HepG2 (cell line): ENCODE data around the gene CLDN14. TPM values are rescaled to one million over a fixed set of nuclear protein-coding genes. Genes with fewer than 3 reads are reported as not detected.

ENCODE experiments used
- EHMT2 ChIP-seq: fragments of 200-600 bp; sonication (generic); IDR thresholded peaks from 2 replicates; pipeline ENCODE4 v1.7.0; 2017; ENCODE audit warnings: antibody characterized with exemption, low read depth, low read length, borderline replicate concordance
- HNF4A ChIP-seq: sonication (generic); formaldehyde crosslinking; IDR thresholded peaks from 2 replicates; pipeline ENCODE4 v1.4.0; 2020; ENCODE audit warnings: missing genetic modification reagents
- NFKBIZ ChIP-seq: IDR thresholded peaks from 2 replicates; pipeline ENCODE4 v1.6.1; 2018; ENCODE audit warnings: missing genetic modification reagents, missing compliant biosample characterization
- NR2C2 ChIP-seq: sonication (generic); formaldehyde crosslinking; IDR thresholded peaks from 2 replicates; pipeline ENCODE4 v1.4.0; 2020; ENCODE audit warnings: missing genetic modification reagents, mild to moderate bottlenecking, moderate library complexity, borderline replicate concordance
- PAXIP1 ChIP-seq: sonication (generic); formaldehyde crosslinking; conservative IDR thresholded peaks from 2 replicates; pipeline ENCODE4 v1.4.0; 2020; ENCODE audit warnings: mild to moderate bottlenecking, missing genetic modification reagents, moderate library complexity
- SMARCC2 ChIP-seq: fragments of 450-650 bp; IDR thresholded peaks from 2 replicates; pipeline ENCODE4 v1.6.1; 2017; ENCODE audit warnings: antibody characterized with exemption, mild to moderate bottlenecking
- STAT5B ChIP-seq: sonication (generic); formaldehyde crosslinking; IDR thresholded peaks from 2 replicates; pipeline ENCODE4 v1.4.0; 2020; ENCODE audit warnings: missing genetic modification reagents
- ZBTB10 ChIP-seq: sonication (generic); formaldehyde crosslinking; IDR thresholded peaks from 2 replicates; pipeline ENCODE4 v1.4.0; 2020; ENCODE audit warnings: missing genetic modification reagents, borderline replicate concordance
- ZNF180 ChIP-seq: sonication (generic); formaldehyde crosslinking; IDR thresholded peaks from 2 replicates; pipeline ENCODE4 v1.4.0; 2020; ENCODE audit warnings: low read depth, missing genetic modification reagents, borderline replicate concordance
- ZNF354B ChIP-seq: sonication (generic); formaldehyde crosslinking; IDR thresholded peaks from 2 replicates; pipeline ENCODE4 v1.8.0; 2022; ENCODE audit warnings: mild to moderate bottlenecking, missing genetic modification reagents
- ZNF512 ChIP-seq: sonication (generic); formaldehyde crosslinking; IDR thresholded peaks from 2 replicates; pipeline ENCODE4 v1.4.0; 2020; ENCODE audit warnings: mild to moderate bottlenecking, missing genetic modification reagents
- ZNF530 ChIP-seq: sonication (generic); formaldehyde crosslinking; IDR thresholded peaks from 2 replicates; pipeline ENCODE4 v1.5.0; 2020; ENCODE audit warnings: low read depth, mild to moderate bottlenecking, missing genetic modification reagents
- polyA plus RNA-seq, 8 experiments: library from polyadenylated mRNA; depleted of rRNA in 3 of 8; stranded (reverse) in 7 of 8; unstranded in 1 of 8; fragments of >200 nt; fragmentation: Illumina TruSeq in 4 of 8; extraction: Trizol in 4 of 8; gene quantifications; 2 replicates each; pipeline versions ENCODE4 v1.2.1 to v1.2.3, GENCODE V29; 2011 to 2016; ENCODE audit warnings: low read depth in 4 of 8, missing spikeins in 1 of 8, mixed read lengths in 1 of 8; ENCODE audit not compliant: insufficient read depth in 1 of 8
- total RNA-seq, 5 experiments: library from RNA; depleted of rRNA; stranded (reverse); fragments of >200 nt; fragmentation: Illumina TruSeq; extraction: Trizol; gene quantifications; 2 replicates each; pipeline ENCODE4 v1.2.3, GENCODE V29; 2016; ENCODE audit warnings: low read depth in 1 of 5
- TF ChIP-seq, protein P1 (sequence below): sonication (generic); formaldehyde crosslinking; IDR thresholded peaks from 2 replicates; pipeline ENCODE4 v1.5.0; 2020; ENCODE audit warnings: mild to moderate bottlenecking, missing genetic modification reagents, moderate library complexity
- TF ChIP-seq, protein P2 (sequence below): sonication (generic); formaldehyde crosslinking; IDR thresholded peaks from 2 replicates; pipeline ENCODE4 v1.5.1; 2020; ENCODE audit warnings: mild to moderate bottlenecking, missing genetic modification reagents, borderline replicate concordance

The CLDN14 gene
- total and polyA plus RNA-seq, 2 of the 13 experiments (the other 11 are each of a cell fraction or from before 2014, with no cell fraction given) = 1.1 to 1.4 TPM

DNA sequence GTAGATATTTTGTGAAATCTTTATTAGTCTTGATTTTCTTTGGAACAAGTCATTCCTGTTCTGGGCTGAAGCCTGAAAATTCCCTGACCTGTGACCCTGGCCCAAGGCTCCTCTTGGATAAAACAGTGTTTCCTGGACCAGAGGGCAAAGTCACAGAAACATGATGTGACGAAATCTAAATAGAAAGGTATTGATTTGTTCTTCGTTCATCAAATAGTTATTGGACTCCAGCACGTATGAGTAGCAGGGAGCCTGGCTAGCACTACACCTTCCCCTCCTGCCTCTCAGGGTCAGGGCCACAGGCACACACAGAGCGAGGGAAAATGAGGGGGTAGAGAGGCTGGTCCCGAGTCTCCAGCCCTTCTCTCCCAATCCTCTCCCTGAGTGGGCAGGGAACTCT is 1.7 kb upstream of the CLDN14 start (continued):
- peak; percentile 99 for TF ChIP-seq PAXIP1 (CRISPR knock-in tag)
- no peak for TF ChIP-seq ZNF180 (CRISPR knock-in tag)
- no peak for TF ChIP-seq ZNF512
- TF ChIP-seq, protein P1, sequence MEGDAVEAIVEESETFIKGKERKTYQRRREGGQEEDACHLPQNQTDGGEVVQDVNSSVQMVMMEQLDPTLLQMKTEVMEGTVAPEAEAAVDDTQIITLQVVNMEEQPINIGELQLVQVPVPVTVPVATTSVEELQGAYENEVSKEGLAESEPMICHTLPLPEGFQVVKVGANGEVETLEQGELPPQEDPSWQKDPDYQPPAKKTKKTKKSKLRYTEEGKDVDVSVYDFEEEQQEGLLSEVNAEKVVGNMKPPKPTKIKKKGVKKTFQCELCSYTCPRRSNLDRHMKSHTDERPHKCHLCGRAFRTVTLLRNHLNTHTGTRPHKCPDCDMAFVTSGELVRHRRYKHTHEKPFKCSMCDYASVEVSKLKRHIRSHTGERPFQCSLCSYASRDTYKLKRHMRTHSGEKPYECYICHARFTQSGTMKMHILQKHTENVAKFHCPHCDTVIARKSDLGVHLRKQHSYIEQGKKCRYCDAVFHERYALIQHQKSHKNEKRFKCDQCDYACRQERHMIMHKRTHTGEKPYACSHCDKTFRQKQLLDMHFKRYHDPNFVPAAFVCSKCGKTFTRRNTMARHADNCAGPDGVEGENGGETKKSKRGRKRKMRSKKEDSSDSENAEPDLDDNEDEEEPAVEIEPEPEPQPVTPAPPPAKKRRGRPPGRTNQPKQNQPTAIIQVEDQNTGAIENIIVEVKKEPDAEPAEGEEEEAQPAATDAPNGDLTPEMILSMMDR (CRISPR knock-in tag) = 0 out of 2 replicates have a peak, but pooled peaks have one; percentile 19
- 0 out of 2 replicates have a peak, but pooled peaks have one; percentile 47 for TF ChIP-seq ZBTB10 (CRISPR knock-in tag)
- no peak for TF ChIP-seq STAT5B
- TF ChIP-seq HNF4A = peak; percentile 100
- no peak for TF ChIP-seq ZNF530 (CRISPR knock-in tag)
- TF ChIP-seq, protein P2, sequence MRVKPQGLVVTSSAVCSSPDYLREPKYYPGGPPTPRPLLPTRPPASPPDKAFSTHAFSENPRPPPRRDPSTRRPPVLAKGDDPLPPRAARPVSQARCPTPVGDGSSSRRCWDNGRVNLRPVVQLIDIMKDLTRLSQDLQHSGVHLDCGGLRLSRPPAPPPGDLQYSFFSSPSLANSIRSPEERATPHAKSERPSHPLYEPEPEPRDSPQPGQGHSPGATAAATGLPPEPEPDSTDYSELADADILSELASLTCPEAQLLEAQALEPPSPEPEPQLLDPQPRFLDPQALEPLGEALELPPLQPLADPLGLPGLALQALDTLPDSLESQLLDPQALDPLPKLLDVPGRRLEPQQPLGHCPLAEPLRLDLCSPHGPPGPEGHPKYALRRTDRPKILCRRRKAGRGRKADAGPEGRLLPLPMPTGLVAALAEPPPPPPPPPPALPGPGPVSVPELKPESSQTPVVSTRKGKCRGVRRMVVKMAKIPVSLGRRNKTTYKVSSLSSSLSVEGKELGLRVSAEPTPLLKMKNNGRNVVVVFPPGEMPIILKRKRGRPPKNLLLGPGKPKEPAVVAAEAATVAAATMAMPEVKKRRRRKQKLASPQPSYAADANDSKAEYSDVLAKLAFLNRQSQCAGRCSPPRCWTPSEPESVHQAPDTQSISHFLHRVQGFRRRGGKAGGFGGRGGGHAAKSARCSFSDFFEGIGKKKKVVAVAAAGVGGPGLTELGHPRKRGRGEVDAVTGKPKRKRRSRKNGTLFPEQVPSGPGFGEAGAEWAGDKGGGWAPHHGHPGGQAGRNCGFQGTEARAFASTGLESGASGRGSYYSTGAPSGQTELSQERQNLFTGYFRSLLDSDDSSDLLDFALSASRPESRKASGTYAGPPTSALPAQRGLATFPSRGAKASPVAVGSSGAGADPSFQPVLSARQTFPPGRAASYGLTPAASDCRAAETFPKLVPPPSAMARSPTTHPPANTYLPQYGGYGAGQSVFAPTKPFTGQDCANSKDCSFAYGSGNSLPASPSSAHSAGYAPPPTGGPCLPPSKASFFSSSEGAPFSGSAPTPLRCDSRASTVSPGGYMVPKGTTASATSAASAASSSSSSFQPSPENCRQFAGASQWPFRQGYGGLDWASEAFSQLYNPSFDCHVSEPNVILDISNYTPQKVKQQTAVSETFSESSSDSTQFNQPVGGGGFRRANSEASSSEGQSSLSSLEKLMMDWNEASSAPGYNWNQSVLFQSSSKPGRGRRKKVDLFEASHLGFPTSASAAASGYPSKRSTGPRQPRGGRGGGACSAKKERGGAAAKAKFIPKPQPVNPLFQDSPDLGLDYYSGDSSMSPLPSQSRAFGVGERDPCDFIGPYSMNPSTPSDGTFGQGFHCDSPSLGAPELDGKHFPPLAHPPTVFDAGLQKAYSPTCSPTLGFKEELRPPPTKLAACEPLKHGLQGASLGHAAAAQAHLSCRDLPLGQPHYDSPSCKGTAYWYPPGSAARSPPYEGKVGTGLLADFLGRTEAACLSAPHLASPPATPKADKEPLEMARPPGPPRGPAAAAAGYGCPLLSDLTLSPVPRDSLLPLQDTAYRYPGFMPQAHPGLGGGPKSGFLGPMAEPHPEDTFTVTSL = peak; percentile 96
- peak; percentile 96 for TF ChIP-seq NR2C2 (CRISPR knock-in tag)
- no peak for TF ChIP-seq ZNF354B (CRISPR knock-in tag)
- peak; percentile 74; the same call in 1 of the 2 replicates for TF ChIP-seq NFKBIZ (CRISPR knock-in tag)
- peak; percentile 59; the same call in 1 of the 2 replicates for TF ChIP-seq SMARCC2
- no peak for TF ChIP-seq EHMT2
